ENCODE results near the gene PIAS2.
"Not testable (repeated sequence)": the region's sequence is repeated elsewhere in the genome, so short reads cannot be mapped to it uniquely, and the experiment has no call there.

PIAS2 gene

DNA sequence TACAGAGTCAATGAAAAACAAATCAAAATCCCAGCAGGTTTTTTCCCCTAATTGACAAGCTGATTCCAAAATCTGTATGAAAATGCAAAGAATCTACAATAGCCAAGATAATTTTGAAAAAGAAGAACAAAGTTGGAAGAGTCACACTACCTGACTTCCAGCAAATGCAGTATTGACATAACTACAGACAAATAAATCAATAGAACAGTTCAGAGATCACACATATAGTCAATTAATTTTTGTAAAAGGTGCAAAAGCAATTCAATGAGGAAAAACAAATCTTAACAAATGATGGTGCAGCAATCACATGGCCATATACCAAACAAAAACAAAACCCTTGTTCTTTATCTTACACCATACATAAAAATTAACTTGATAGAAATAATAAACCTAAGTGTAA, 85.9 kb downstream of the PIAS2 start:
- DNase-seq (ENCODE audit: low read depth): no peak

DNA sequence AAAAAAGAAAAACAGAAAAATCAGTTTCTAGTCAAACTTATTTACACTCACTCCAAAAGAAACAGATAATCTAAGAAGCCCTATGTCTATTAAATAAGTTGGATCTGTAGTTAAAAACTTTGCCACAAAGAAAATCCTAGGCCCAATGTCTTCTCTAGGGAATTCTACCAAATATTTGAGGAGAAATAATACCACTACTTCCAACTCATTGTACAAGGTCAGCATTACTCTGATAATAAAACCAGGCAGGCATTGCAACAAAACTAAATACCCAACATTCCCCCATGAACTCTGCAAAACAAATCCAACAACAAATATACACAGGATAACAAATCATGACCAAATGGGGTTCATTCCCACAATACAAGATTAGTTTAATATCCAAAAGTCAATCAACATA, 86.7 kb downstream of the PIAS2 start:
- no peak for DNase-seq (ENCODE audit: low read depth)

DNA sequence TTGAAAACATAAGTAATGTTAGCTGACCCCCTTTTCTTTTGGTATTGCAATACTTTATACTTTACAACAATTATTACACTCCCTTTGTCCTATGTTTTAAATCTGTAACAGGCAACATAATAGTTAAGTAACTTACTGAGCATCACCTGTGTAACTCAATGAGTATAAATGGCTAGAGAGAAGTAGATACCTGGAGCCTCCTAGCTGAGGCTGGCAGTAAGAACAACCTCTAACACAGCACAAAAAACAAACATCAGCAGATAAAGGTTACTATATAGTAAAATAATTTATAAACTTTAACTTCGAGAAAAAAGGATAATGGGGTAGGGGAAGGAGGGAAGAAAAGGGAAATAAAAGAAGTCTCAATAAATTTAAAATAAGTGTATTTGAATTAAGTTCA, 87.4 kb downstream of the PIAS2 start:
- no peak for DNase-seq (ENCODE audit: low read depth)

DNA sequence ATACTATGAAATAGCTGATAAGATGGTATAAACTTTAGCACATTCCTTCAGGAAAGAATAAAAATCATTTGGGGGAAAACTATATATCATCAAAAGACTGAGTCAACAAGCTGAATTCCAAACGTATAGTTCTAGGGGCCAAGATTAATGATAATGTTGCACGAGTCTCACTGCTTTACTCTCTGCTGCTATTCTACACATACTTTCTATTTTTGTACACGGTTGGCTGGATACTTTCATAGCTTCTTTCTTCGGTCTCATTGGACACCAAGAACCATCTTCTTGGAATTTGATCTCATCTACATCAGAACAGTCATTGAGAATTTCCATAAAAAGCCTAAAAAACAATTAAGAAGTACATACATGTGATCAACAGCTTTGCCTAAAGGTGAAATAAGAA, 87.8 kb downstream of the PIAS2 start:
- DNase-seq (ENCODE audit: low read depth): no peak

DNA sequence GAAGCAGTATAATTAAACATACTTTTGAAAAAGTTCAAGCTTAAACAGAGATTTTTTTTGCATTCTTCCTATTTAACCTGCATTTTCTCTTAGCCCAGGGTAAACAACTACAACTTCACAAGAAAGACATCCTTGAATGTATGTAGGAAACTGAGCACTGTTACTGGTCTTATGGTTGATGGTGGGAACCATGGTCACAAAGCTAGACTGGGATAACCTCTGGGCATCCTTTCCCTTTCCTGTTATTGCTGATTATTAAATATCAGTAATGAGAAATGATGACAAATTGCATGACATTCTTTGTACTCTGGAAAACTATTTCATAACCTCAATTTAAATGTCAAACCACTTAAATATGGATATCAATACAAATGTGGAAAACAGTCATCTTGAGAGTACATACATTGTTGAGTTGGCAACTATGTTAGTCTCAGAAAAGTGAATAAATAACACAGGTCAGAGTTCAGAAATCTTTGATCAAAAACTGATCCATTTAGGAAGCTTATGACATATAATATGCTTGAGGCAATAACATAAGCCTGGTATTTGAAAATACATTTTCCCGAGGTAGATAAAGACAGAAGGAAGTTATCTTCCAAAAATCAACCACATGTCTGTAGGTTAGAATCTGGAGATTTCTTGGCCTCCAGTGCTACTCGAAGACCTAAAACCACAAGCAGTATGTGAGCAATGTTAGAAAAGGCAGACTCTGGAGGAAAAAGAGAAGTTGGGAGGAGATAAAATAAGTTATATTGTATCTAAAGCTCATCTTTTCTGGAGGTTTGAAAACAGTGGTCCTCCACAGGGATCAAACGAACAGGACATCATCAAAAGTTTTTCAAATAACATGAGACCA, 95.2 kb downstream of the PIAS2 start:
- DNase-seq (ENCODE audit: low read depth): no peak

DNA sequence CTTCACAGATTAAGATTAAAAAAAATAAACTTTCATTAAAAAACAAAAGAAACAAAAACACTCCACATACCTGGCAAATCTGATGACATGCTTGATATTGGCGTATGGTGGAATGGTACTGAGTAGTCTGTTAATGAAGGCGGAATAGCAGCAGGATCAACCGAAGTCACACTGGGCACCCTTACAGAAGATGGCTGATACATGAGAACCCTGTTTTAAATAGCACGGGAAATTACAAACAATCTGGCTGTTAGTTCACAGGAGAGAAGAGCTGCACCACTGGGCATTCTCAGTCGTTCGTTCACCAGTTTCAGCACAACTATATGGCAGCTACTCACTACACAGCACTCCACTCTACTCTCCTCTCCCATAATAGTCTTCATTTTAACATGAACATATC, 96.4 kb downstream of the PIAS2 start:
- no peak for DNase-seq (ENCODE audit: low read depth)

DNA sequence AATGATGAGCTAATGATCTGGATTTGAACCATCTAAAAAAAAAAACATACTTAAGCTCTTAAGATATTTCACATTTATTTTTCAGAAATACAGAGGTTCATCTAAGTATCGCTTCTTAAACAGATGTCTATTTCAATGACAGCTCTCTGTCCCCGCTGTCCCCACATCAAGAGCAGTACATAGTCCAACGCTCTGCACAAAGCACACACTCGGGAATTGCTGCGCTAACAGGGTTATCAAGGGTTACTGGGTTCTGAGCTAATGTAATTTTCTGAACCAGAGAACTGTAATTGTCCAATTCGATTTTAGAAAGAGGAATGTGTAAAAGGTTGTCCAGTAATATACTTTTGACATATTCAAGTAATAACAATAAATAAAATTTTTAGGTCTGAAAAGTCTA, 101.6 kb downstream of the PIAS2 start:
- DNase-seq (ENCODE audit: low read depth): no peak

DNA sequence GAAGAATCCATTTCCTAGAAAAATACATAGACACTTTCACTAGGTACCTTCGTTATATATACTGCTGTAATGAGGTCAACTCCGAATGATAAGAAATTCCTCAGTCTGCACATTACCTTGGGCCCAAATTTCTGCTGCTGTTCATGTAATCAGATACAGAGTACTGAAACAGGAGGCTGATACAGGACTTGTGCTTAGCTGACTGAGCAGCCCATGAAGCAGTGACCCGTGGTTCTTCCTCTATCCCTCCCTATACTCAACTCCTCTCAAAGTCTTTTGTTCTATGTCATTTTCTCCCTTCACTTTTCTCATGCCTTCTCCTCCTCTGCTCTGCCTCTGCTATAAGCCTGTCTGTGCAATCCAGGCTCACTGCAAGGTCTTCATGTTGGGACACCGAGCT, 102.9 kb downstream of the PIAS2 start:
- DNase-seq (ENCODE audit: low read depth): no peak

DNA sequence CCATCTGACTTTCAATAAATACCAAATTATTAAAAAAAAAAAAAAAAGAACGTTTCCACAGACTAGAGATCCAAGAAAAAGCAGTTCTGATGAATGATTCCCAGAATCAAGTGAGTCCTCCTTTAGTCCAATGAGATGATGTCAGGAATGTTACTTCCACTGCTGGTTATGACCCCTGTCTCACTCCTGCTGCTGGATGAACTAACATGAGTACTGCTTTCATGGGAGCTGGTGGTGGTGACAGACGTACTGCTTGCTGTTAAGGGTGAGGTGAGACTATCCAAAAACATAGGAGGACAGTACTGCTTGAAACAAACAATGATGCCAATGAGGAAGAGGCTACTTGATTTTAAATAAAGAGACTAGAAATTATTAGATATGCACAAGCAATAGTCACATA, 105.0 kb downstream of the PIAS2 start:
- DNase-seq (ENCODE audit: low read depth): no peak

DNA sequence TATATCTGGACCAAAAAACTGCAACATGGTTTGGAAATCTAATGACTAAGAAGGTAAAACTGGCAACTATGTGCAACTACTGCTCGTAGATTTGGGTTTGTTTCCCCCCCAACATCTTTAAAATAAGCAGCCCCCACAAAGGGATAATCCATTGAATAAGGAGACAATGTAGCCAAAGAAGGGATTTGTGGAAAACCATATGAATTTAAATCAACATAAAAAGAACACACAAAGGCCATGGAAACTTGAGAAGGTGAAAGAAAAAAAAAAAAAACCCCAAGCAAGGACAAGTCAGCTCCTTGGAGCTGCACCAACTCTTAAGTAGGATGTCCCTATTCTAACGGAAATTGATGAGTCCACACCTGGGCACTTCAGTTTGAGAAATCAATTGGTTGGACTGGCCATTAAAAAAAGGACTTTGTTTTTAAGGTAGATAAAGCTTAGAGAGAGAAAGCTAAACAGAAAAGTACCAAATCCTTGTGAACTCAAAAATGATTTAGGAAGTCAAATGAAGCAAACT, 106.8 kb downstream of the PIAS2 start:
- DNase-seq (ENCODE audit: low read depth): no peak

DNA sequence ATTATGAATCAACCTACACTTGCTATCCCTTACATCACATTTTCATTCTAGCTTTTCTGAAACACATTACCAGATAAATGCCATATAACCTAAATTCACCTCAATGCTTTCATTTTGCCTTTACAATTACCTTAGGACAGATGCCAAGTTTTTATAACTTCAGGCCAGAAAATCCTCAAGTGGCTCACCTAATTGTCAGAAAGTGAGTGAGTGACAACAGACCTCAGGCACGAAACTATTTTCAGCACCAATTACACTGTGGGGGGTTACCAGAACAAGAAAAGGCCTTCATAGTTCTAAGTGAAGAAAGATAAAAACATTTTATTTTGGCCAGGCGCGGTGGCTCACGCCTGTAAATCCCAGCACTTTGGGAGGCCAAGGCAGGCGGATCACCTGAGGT, 108.2 kb downstream of the PIAS2 start:
- DNase-seq (ENCODE audit: low read depth): no peak

DNA sequence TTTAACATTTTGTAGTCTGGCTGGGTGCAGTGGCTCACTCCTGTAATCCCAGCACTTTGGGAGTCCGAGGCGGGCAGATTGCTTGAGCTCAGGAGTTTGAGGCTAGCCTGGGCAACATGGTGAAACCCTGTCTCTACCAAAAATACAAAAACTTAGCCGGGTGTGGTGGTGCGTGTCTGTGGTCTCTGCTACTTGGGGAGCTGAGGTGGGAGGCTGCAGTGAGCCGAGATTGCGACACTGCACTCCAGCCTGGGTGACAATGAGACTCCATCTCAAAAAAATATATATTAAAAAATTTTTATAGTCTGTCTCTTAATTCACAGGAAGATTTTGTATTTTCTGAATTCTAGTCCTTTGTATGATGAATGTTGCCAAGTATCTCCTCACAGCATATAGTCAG, 121.4 kb downstream of the PIAS2 start:
- not testable (repeated sequence) for DNase-seq (ENCODE audit: low read depth)

DNA sequence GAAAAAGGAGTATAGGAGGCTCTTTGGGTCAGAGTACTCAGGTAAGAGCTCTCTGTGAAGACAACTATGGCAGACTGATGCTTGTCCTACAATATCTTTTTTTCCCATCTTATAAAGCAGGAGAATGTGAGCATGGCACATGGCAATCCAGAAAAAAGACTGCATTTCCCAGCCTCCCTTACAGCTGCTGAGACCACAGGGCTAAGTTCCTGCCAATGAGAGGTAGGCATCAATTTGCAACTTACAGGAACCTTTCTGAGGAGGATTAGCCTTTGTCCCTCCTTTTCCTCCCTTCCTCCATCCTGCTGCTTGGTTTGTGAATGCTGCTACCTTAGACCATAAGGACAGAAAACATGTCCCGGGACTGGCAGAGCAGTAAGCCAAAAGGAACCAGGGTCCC, 122.7 kb downstream of the PIAS2 start:
- DNase-seq (ENCODE audit: low read depth): no peak

DNA sequence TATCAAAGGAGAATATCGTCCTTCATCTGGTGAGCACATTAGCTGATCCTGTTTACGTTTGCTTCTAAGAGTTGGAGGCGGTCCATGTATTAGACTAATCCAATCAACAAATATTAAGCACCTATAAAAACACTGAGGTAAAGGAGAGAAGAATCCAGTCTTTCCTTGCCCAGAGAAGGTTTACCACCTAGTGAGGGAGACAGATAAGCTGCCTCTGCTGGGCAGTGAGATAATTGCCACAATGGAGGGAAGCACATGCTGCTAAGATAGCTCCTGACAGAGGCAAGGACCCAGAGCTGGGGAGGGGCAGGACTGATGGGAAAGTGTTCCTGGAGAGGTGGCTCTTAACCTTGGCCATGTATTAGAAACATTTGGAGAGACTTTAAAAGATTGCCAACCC, 123.7 kb downstream of the PIAS2 start:
- DNase-seq (ENCODE audit: low read depth): no peak

DNA sequence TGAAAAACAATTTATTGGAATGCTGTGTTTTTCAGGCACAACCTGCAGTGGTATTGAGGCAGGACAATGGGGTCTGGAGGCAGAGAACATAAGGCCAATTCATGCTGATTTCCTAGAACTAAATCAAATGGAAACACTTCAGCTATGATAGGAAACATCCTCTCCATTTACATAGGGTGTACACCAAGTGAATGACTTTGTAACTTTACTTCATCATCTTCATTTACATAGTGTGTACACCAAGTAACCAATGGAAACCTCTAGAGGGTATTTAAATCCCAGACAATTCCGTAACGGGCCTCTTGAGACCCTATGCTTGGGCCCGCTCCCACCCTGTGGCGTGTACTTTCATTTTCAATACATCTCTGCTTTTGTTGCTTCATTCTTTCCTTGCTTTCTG, 128.2 kb downstream of the PIAS2 start:
- DNase-seq (ENCODE audit: low read depth): no peak

DNA sequence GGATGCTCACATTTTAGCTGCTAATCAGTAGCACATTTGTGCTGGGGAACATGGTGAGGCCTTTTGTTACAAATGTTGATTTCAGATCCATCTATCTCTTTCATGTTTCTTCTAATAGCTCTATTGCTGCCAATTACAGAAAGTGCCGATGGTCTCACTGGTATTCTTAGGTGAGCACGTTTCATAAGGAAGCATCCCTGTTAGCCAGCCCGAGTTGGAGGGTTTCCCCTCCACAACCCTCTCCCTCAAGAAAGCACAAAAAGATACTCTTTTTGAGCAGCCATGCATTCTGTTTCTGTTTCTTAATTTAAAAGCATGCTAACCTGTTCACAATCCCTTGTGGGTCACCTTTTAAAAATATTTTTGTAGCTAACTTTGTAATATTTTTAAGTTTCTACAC, 129.6 kb downstream of the PIAS2 start:
- no peak for DNase-seq (ENCODE audit: low read depth)

DNA sequence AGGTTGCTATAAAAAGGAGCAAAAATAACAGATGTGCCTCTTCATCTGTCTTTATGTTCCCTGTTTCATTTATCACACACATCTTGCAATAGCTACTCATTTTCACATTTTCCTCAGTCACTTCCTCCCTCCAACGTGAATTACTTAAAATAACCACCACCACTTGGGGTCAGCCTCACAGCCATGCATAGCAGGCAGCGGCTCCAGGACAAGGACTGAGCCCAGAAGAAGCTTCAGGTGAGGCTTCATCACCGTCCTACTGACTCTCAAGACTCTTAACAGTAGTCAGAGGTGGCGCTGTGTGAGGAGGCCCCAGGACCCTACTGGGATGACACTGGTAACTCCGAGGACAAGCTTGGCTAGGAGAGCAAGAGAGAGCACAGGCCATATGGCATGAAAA, 144.9 kb downstream of the PIAS2 start:
- DNase-seq (ENCODE audit: low read depth): no peak

DNA sequence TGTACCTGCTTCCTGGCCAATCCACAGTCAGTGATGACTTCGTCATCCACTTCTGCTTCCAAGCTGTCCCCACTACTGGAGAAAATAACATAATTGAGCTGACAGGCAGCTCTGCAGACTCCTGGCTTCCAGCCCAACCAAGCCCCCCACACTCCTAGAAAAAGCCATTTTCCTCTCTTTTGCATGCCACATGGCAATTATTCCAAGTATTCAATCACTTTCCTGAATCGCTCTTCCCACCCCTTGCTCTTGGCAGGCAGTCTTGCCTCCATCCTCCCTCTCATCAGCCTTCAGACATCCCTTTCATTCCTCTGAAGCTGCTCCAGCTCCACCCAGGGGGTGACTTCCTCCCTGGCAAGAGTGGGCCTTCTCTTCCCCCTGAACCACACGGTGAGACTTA, 146.2 kb downstream of the PIAS2 start:
- no peak for DNase-seq (ENCODE audit: low read depth)

DNA sequence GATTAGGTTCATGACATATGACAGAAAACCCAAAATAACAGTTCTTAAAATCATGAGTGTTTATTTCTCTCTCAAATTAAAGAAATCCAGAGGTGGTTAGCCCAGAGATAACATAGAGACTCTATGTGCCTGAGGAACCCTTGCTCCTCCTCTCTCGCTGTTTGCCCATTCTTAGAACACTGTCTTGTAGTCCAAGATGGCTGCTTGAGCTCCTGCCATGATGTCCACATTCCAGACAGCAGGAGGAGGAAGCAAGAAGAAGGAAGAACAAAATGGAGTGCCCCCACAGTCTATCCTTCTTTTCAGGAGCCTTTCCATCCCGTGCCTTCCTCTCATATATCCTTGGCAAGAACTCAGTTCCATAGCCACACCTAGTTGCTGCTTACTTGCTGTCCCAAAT, 146.6 kb downstream of the PIAS2 start:
- no peak for DNase-seq (ENCODE audit: low read depth)

DNA sequence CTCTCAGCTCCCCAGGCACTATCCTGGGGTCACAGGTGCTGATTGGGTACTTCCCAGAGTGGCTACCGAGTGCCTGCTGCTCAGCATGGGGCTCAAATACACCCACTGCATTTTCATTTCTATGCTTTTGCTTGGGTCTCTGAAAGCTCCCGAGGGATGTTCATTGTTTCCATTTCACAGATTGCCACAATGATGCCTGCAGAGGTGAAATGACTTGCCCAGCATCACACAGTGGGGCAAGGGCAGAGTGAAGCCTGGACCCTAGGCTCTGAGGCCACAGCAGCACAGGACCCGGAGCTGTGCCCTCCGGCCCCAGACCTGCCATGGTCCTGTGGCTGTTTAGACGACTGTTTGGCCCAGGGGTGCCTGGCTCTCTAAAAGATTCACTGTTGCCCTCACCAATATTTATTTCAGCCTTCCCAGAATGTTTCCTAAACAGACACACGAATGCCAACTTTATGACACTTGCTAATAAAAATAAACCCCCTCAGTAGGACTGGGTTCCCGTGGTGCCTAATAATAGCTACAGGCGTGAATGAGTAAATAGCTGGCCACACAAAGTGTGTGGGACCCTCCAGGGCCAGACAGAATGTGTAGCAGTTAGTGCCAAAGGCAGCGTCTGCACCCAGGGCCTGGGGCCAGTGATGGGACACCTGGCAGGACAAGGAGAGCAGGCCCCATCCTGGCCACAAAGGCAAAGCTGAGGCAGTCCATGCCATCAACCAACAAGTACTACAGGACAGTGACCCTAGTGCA, 149.0 kb downstream of the PIAS2 start:
- DNase-seq (ENCODE audit: low read depth): no peak

DNA sequence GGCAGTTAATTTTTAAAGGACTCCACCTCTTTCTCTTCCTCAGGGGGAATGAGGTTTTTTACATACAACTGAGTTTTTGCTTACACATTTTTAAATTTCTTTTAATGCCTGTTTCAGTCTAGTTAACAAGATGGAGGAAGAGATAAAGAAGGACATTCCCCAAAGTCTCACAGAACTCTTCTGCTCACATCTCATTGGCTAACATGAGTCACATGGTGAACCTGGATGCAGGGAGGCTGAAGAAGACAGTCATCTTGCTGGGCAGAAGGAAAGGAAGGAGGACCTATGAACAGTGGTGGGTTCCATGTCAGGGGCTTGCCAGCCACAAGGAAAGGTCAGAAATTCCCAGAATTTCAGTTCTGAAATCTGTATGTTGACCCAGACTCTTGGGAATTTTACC, 150.1 kb downstream of the PIAS2 start:
- no peak for DNase-seq (ENCODE audit: low read depth)

DNA sequence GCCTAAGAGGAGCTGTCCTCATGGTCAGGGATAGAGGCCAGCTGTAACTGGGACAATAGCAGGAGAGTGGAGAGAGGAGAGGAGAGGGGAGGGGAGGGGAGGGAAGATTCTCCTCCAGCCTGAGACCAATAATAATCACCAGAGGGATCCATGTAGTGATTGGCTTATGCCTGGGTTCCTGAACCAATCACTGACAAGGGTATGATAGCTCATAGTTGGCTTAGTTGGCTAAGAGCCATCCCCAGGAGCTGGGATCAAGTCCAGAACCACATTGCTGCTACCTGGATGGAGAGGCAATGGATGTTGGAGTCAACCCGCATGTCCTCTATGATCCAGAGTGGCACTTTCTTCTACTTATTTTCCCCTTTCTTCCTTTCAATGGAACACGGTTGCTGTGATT, 152.7 kb downstream of the PIAS2 start:
- DNase-seq (ENCODE audit: low read depth): no peak

DNA sequence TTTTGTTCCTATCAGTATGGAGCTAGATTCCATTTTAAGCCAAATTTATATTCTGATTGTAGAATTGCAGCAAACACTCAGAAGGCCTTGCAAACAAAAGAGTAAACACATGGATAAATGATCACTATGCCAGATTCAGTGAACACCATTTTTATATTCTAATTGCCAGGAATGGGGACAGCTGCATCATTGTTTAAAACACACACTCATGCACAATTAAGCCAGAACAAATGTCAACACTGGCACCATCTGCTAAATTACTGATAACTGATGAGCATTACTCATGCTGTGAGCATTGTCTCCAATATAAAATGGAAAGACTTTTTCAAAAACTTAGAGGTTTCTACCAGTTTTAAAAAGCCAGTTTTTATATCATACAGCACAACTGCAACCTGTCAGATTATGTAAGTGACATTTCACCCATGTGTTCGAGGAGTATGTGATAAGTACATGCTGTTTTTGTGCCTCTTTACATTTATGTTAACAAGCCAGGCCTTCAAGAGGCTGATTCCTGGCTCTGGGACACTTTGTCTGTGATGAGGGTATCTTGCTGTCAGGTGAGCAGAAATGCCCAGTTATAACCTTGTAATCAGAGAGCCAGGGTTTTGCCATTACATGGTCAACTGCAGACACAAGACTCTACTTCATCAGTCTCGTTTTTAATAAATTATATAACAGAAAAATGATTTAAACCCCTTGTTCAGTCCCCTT, 156.1 kb downstream of the PIAS2 start:
- no peak for DNase-seq (ENCODE audit: low read depth)

All from activated T-helper 9 cell treated with anti-CD3 and anti-CD28 coated beads, Interleukin-2, amount 50 U/mL, for 16 hours (primary cell).